Uterus (tissue), 2 donors: Measurements from ENCODE around the gene USP10.

Source experiments
- POLR2A ChIP-seq, 2 donors: fragments of 450-650 bp; IDR thresholded peaks; one replicate each; pipeline ENCODE4 v1.6.1; 2016; ENCODE audit warnings: antibody characterized with exemption in 2 of 2, mild to moderate bottlenecking in 1 of 2, moderate library complexity in 1 of 2
- TF ChIP-seq, protein P1 (sequence below), 4 experiments: fragments of 200-600 bp in 2 of 4; fragments of 450-650 bp in 2 of 4; sonication (generic) in 2 of 4; IDR thresholded peaks; one replicate each; pipeline ENCODE4 v1.5.1; 2016 to 2019; ENCODE audit warnings: antibody characterized with exemption in 4 of 4, mild to moderate bottlenecking in 2 of 4, moderate library complexity in 1 of 4

DNA sequence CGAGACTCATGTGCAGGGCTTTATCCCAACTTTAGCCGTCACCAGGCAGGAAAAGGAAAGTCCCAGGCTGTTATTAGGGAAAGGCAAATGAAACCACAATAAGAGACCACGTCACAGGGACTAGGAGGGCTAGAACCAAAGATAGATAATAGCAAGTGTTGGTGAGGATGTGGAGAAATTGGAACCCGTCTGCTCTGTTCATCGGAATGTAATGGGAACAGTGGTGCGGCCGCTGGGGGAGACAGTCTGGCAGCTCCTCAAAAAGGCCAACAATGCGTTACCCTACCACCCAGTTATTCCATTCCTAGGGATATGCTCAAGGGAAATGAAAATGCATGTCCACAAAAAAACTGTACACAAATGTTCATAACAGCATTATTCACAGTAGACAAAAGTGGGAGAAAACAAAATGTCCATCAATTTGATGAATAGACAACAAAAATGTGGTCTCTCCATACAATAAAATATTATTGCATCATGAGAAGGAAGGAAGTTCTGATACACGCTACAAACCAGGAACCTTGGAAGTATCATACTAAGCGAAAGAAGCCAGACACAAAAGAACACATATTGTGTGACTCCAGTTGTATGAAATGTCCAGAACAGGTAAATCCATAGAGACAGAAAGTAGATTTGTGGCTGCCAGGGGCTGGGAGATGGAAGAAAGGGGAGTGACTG lies 19.5 kb upstream of the USP10 start:
- TF ChIP-seq, protein P1, sequence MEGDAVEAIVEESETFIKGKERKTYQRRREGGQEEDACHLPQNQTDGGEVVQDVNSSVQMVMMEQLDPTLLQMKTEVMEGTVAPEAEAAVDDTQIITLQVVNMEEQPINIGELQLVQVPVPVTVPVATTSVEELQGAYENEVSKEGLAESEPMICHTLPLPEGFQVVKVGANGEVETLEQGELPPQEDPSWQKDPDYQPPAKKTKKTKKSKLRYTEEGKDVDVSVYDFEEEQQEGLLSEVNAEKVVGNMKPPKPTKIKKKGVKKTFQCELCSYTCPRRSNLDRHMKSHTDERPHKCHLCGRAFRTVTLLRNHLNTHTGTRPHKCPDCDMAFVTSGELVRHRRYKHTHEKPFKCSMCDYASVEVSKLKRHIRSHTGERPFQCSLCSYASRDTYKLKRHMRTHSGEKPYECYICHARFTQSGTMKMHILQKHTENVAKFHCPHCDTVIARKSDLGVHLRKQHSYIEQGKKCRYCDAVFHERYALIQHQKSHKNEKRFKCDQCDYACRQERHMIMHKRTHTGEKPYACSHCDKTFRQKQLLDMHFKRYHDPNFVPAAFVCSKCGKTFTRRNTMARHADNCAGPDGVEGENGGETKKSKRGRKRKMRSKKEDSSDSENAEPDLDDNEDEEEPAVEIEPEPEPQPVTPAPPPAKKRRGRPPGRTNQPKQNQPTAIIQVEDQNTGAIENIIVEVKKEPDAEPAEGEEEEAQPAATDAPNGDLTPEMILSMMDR (IDR thresholded peaks at IDR 0.05) = no peak
- TF ChIP-seq POLR2A (IDR thresholded peaks at IDR 0.05) = no peak
